ENCODE results near the gene OR8J3.
"Not testable (repeated sequence)": the region's sequence is repeated elsewhere in the genome, so short reads cannot be mapped to it uniquely, and the experiment has no call there.

Gene OR8J3, protein sequence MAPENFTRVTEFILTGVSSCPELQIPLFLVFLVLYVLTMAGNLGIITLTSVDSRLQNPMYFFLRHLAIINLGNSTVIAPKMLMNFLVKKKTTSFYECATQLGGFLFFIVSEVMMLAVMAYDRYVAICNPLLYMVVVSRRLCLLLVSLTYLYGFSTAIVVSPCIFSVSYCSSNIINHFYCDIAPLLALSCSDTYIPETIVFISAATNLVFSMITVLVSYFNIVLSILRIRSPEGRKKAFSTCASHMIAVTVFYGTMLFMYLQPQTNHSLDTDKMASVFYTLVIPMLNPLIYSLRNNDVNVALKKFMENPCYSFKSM

GRCh38 chr11:56140151-56140661 is at the start of gene OR8J3:
TSS of gene OR8J3 (minus strand) at chr11:56140201. CDS start at chr11:56137718, 2,483 bp downstream.
- DNase-seq (ENCODE audit: low spot score) = no peak

- DNase-seq (ENCODE audit: low spot score) = no peak
These were observed 48.6 kb upstream of the OR8J3 start for GRCh38 chr11:56188602-56189001.

- no peak for DNase-seq (ENCODE audit: low spot score)
These were observed 43.5 kb upstream of the OR8J3 start for GRCh38 chr11:56183459-56183858.

GRCh38 chr11:56176318-56176717 is 36.3 kb upstream of the OR8J3 start, which contains the start of gene OR5J2:
TSS of gene OR5J2 (plus strand) at chr11:56176618. CDS start at chr11:56176618, 0 bp downstream.
- no peak for DNase-seq (ENCODE audit: low spot score)

- DNase-seq (ENCODE audit: low spot score) = no peak
These were observed 32.3 kb upstream of the OR8J3 start for GRCh38 chr11:56172256-56172830.

DNA sequence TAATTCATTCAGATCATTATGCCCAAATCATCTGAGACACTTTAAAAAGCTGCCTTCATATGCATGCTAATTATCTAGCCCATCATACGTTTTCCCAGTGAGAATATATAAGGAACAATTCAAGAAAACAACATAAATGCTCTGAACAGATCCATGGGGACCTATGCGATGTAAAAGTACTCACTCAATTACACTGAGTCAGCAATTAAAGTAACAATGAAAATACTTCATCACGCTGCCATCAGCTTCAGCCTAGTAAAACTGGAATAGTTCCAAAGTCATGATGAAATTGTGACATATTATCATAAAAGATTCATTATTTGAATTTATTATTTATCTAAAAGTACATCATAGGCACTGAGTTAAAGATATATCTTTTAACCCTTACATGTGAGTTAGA is 23.8 kb upstream of the OR8J3 start:
- no peak for DNase-seq (ENCODE audit: low spot score)

GRCh38 chr11:56160217-56160616 is 20.2 kb upstream of the OR8J3 start, which contains the start of gene OR8K5:
TSS of gene OR8K5 (minus strand) at chr11:56160317. CDS start at chr11:56160317, 0 bp downstream.
- DNase-seq (ENCODE audit: low spot score) = no peak

- DNase-seq (ENCODE audit: low spot score) = no peak
These were observed 12.3 kb upstream of the OR8J3 start for GRCh38 chr11:56152333-56152732.

GRCh38 chr11:56151376-56151775 is 11.4 kb upstream of the OR8J3 start:
- no peak for DNase-seq (ENCODE audit: low spot score)

DNA sequence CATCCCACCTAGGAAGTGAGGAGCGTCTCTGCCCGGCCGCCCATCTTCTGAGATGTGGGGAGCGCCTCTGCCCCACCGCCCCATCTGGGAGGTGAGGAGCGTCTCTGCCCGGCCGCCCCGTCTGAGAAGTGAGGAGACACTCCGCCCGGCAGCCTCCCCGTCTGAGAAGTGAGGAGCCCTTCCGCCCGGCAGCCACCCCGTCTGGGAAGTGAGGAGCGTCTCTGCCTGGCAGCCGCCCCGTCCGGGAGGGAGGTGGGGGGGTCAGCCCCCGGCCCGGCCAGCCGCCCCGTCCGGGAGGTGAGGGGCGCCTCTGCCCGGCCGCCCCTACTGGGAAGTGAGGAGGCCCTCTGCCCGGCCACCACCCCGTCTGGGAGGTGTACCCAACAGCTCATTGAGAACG is 3.7 kb upstream of the OR8J3 start:
- DNase-seq (ENCODE audit: low spot score) = not testable (repeated sequence)

- no peak for DNase-seq (ENCODE audit: low spot score)
These were observed 17.9 kb downstream of the OR8J3 start, which contains the start of gene OR8H3 for GRCh38 chr11:56122073-56122472. TSS of gene OR8H3 (plus strand) at chr11:56122373. CDS start at chr11:56122373, 0 bp downstream.

- DNase-seq (ENCODE audit: low spot score) = no peak
These were observed 36.7 kb downstream of the OR8J3 start, which contains the start of gene OR8H2 for GRCh38 chr11:56103210-56103737. TSS of gene OR8H2 (plus strand) at chr11:56103687. CDS start at chr11:56105043, 1,356 bp downstream.

GRCh38 chr11:56093008-56093407 is 47.0 kb downstream of the OR8J3 start, which contains the start of gene OR8I2:
TSS of gene OR8I2 (plus strand) at chr11:56093308. CDS start at chr11:56093308, 0 bp downstream.
- DNase-seq (ENCODE audit: low spot score) = no peak

GRCh38 chr11:56089697-56090096 is 50.3 kb downstream of the OR8J3 start:
- DNase-seq (ENCODE audit: low spot score) = no peak

Data from AG08396 (cell line).